Measurements from ENCODE around the gene TEAD1. TPM values are rescaled to one million over a fixed set of nuclear protein-coding genes. Genes with fewer than 3 reads are reported as not detected.

Gene TEAD1
- polyA plus RNA-seq, 2 of the 4 experiments (the other 2 are of a cell fraction) = 111 to 112 TPM

GRCh38 chr11:12924650-12925049 is 250.4 kb downstream of the TEAD1 start (continued):
- no peak for TF ChIP-seq POLR2AphosphoS2 (conservative IDR thresholded peaks at IDR 0.05; ENCODE audit: low read length)

GRCh38 chr11:12925520-12925919 is 251.3 kb downstream of the TEAD1 start:
- Histone ChIP-seq H3K4me2 (no peak overlapping the region), H3K9me3 (no peaks in the 10 kb centered on the region), H3K4me1 (no peaks in the 10 kb centered on the region), H3K27ac (no peak overlapping the region), H3K4me3 (no peak overlapping the region)
- DNase-seq (ENCODE audit: low read depth in 1 of 2, low spot score in 1 of 2) (no peak), FAIRE-seq (no peak), ATAC-seq (peak in 1 of 2 experiments; percentile 27; a peak in 2 of 6 replicates)
- ChIA-PET CTCF (interaction anchor here (1.2 to 1.3 kb wide), 2 partner anchors 11 to 21 kb away, joined by 3 to 5 read pairs; no protein-coding TSS in a partner anchor), POLR2A (no interaction called here)
- TF ChIP-seq RCOR1 (IDR thresholded peaks at IDR 0.05; ENCODE audit: low read depth, low read length) = no peak
- no peak for TF ChIP-seq KDM5A (IDR thresholded peaks at IDR 0.05)
- no peak for TF ChIP-seq CBX8 (IDR thresholded peaks at IDR 0.05)
- TF ChIP-seq ZNF302 (CRISPR knock-in tag; IDR thresholded peaks at IDR 0.05) = no peak
- WGBS (ENCODE audit: missing lambda C conversion rate) = 87% methylated on average over 4 of the region's 4 CpGs

GRCh38 chr11:12927221-12927620 is 253.0 kb downstream of the TEAD1 start:
- H3K4me3 ChIP-seq = no peak overlapping the region
- no peak overlapping the region for H3K4me2 ChIP-seq
- H3K9me3 ChIP-seq = no peaks in the 10 kb centered on the region
- no peak overlapping the region for H3K27ac ChIP-seq
- WGBS (ENCODE audit: missing lambda C conversion rate) = 75% methylated on average over 3 of the region's 3 CpGs
- FAIRE-seq (no peak), ATAC-seq (no peak), DNase-seq (ENCODE audit: low read depth in 1 of 2, low spot score in 1 of 2) (no peak)
- ChIA-PET CTCF (interaction anchor here (1.2 to 2.6 kb wide), 3 partner anchors 13 to 639 kb away, joined by 3 to 8 read pairs (median 4); no protein-coding TSS in a partner anchor), POLR2A (no interaction called here)
- no peaks in the 10 kb centered on the region for H3K4me1 ChIP-seq
- TF ChIP-seq TP53 (CRISPR knock-in tag; IDR thresholded peaks at IDR 0.05) (no peak), FOXS1 (CRISPR knock-in tag; IDR thresholded peaks at IDR 0.05) (no peak), RNF2 (IDR thresholded peaks at IDR 0.05; ENCODE audit: borderline replicate concordance, low read depth) (no peak), CTCF (IDR thresholded peaks at IDR 0.05) (no peak), POLR2AphosphoS2 (conservative IDR thresholded peaks at IDR 0.05; ENCODE audit: low read length) (no peak), PHF8 (IDR thresholded peaks at IDR 0.05; ENCODE audit: borderline replicate concordance, low read depth) (no peak), ZSCAN20 (CRISPR knock-in tag; IDR thresholded peaks at IDR 0.05) (no peak), NPAS2 (CRISPR knock-in tag; IDR thresholded peaks at IDR 0.05; ENCODE audit: borderline replicate concordance) (no peak), JUN (IDR thresholded peaks at IDR 0.05) (no peak), MAX (IDR thresholded peaks at IDR 0.05) (no peak), MAZ (IDR thresholded peaks at IDR 0.05; ENCODE audit: borderline replicate concordance, low read depth, low read length) (no peak)

GRCh38 chr11:12927886-12928285 is 253.7 kb downstream of the TEAD1 start:
- FAIRE-seq (no peak), DNase-seq (ENCODE audit: low read depth in 1 of 2, low spot score in 1 of 2) (no peak), ATAC-seq (no peak)
- H3K9me3 ChIP-seq = no peaks in the 10 kb centered on the region
- H3K4me1 ChIP-seq = no peaks in the 10 kb centered on the region
- POLR2A ChIA-PET = no interaction called here
- no peak overlapping the region for H3K4me2 ChIP-seq
- no peak overlapping the region for H3K27ac ChIP-seq
- no peak for TF ChIP-seq TP53 (CRISPR knock-in tag; IDR thresholded peaks at IDR 0.05)
- no peak for TF ChIP-seq ESRRA (IDR thresholded peaks at IDR 0.05; ENCODE audit: borderline replicate concordance, low read length)
- TF ChIP-seq MAFK (IDR thresholded peaks at IDR 0.05; ENCODE audit: partially characterized antibody) = no peak
- no peak for TF ChIP-seq HEYL (CRISPR knock-in tag; IDR thresholded peaks at IDR 0.05)
- H3K4me3 ChIP-seq = no peak overlapping the region
- 88% methylated on average over 2 of the region's 2 CpGs for WGBS (ENCODE audit: missing lambda C conversion rate)
- CTCF ChIA-PET = interaction anchor here (1.2 to 2.6 kb wide), 2 partner anchors 14 to 224 kb away, joined by 3 to 8 read pairs; no protein-coding TSS in a partner anchor

Data from A549 (cell line).